Upper lobe of left lung (tissue), 4 donors: ENCODE results near the gene KIF26B.

Experiments
- CTCF ChIP-seq, 6 experiments: fragments of 450-650 bp in 4 of 6; fragments of 200-600 bp in 2 of 6; sonication (generic) in 2 of 6; IDR thresholded peaks; one replicate each; pipeline ENCODE4 v1.5.1; 2016 to 2019; ENCODE audit warnings: antibody characterized with exemption in 6 of 6
- POLR2A ChIP-seq, 4 donors: fragments of 450-650 bp; IDR thresholded peaks; one replicate each; pipeline ENCODE4 v1.5.1; 2016 to 2017; ENCODE audit warnings: antibody characterized with exemption in 4 of 4, mild to moderate bottlenecking in 2 of 4
- POLR2AphosphoS5 ChIP-seq, 2 donors: sonication (generic); formaldehyde crosslinking; IDR thresholded peaks; one replicate each; pipeline ENCODE4 v1.5.1; 2017; ENCODE audit warnings: antibody characterized with exemption in 2 of 2

DNA sequence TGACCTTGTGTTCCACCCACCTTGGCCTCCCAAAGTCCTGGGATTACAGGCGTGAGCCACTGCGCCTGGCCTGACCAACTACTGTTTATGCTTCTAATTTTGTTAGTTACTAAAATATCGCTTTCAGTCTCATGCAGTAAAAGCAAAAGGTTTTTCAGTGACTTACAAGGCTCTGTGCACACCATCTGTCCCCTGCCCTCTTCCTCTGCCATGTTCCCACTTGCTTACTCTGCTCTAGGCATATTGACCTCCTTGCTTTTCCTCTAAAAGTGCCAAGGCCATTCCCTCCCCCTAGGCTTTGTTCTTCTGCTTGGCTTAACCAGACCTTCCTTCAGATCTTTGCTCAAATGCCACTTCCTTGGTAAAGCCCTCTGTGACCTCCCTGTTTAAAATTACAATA lies 276.9 kb downstream of the KIF26B start:
- TF ChIP-seq CTCF (IDR thresholded peaks at IDR 0.05) = no peak
- no peak for TF ChIP-seq POLR2AphosphoS5 (IDR thresholded peaks at IDR 0.05)
- TF ChIP-seq POLR2A (IDR thresholded peaks at IDR 0.05) = no peak
